Naive thymus-derived CD4-positive, alpha-beta T cell (primary cell): ENCODE data around the gene GRM5. TPM values are rescaled to one million over a fixed set of nuclear protein-coding genes. Genes with fewer than 3 reads are reported as not detected.
"Not testable (repeated sequence)": the region's sequence is repeated elsewhere in the genome, so short reads cannot be mapped to it uniquely, and the experiment has no call there.

ENCODE experiments used
- ATAC-seq: fragments of 150-1000 bp; cut with Tn5 transposase; 2 replicates; pipeline ENCODE4 v1.10.0; 2021; ENCODE audit warnings: mild to moderate bottlenecking, moderate library complexity
- CTCF ChIA-PET: fragments of 350-600 bp; sonication (Branson Sonifier 250); formaldehyde crosslinking; loops from one replicate; lab custom pipeline; 2021; ENCODE audit warnings: antibody characterized with exemption; lab: Charles Lee
- POLR2A ChIA-PET: fragments of 350-600 bp; sonication (Branson Sonifier 250); formaldehyde crosslinking; loops from one replicate; lab custom pipeline; 2021; ENCODE audit warnings: antibody characterized with exemption, inconsistent platforms; lab: Charles Lee
- DNase-seq, 9 donors: peaks; one replicate each; pipeline versions ENCODE4 v3.0.0 to v3.0.0-alpha.2; 2020 to 2022; ENCODE audit warnings: mixed read lengths in 1 of 9
- H3K27ac ChIP-seq: one replicate; pipeline ENCODE4 v1.7.0; 2013; ENCODE audit warnings: mild to moderate bottlenecking, low read depth, low read length, moderate library complexity
- H3K27me3 ChIP-seq, 2 donors: one replicate each; pipeline ENCODE4 v1.7.0; 2013; ENCODE audit warnings: low read length in 2 of 2, mild to moderate bottlenecking in 2 of 2, moderate library complexity in 2 of 2; ENCODE audit not compliant: control insufficient read depth in 2 of 2, insufficient read depth in 2 of 2
- H3K36me3 ChIP-seq, 3 experiments: 1 replicate in 2 of 3; 2 replicates in 1 of 3; pipeline ENCODE4 v1.7.0; 2013; ENCODE audit warnings: low read length in 3 of 3, mild to moderate bottlenecking in 3 of 3, moderate library complexity in 1 of 3; ENCODE audit not compliant: insufficient read depth in 3 of 3, control insufficient read depth in 2 of 3
- H3K4me1 ChIP-seq, 2 donors: one replicate each; pipeline ENCODE4 v1.7.0; 2013; ENCODE audit warnings: low read length in 2 of 2, mild to moderate bottlenecking in 2 of 2, moderate library complexity in 1 of 2; ENCODE audit not compliant: control insufficient read depth in 2 of 2, insufficient read depth in 2 of 2
- H3K4me3 ChIP-seq: 2 replicates; pipeline ENCODE4 v1.7.0; 2013; ENCODE audit warnings: mild to moderate bottlenecking, low read length
- H3K9me3 ChIP-seq, 3 experiments: 1 replicate in 2 of 3; 2 replicates in 1 of 3; pipeline ENCODE4 v1.7.0; 2013; ENCODE audit warnings: low read length in 3 of 3; ENCODE audit not compliant: control insufficient read depth in 2 of 3
- H3K27ac Mint-ChIP-seq, 9 donors: one replicate each; pipeline ENCODE4 v1.8.0; 2020 to 2022; ENCODE audit warnings: mixed read lengths in 9 of 9, mild to moderate bottlenecking in 8 of 9, moderate library complexity in 5 of 9, inconsistent platforms in 2 of 9
- H3K27me3 Mint-ChIP-seq, 5 donors: one replicate each; pipeline ENCODE4 v1.8.0; 2021 to 2022; ENCODE audit warnings: mixed read lengths in 5 of 5, mild to moderate bottlenecking in 1 of 5
- H3K36me3 Mint-ChIP-seq, 5 donors: one replicate each; pipeline ENCODE4 v1.8.0; 2020 to 2022; ENCODE audit warnings: mixed read lengths in 5 of 5, mild to moderate bottlenecking in 3 of 5, inconsistent platforms in 1 of 5
- H3K4me1 Mint-ChIP-seq, 7 donors: one replicate each; pipeline ENCODE4 v1.8.0; 2020 to 2022; ENCODE audit warnings: mixed read lengths in 7 of 7, mild to moderate bottlenecking in 3 of 7, inconsistent platforms in 1 of 7
- H3K4me3 Mint-ChIP-seq, 10 donors: one replicate each; pipeline ENCODE4 v1.8.0; 2020 to 2022; ENCODE audit warnings: mild to moderate bottlenecking in 10 of 10, mixed read lengths in 10 of 10, moderate library complexity in 6 of 10, inconsistent platforms in 2 of 10
- H3K9me3 Mint-ChIP-seq, 11 donors: one replicate each; pipeline ENCODE4 v1.8.0; 2020 to 2022; ENCODE audit warnings: mixed read lengths in 11 of 11, mild to moderate bottlenecking in 4 of 11, inconsistent platforms in 1 of 11, moderate library complexity in 1 of 11
- intact Hi-C, 2 donors: fragments of 100-400 bp; cut with micrococcal nuclease; formaldehyde crosslinking; loops; one replicate each; pipeline ENCODE4 v1.15.1; 2023
- polyA plus RNA-seq, 2 donors: library from polyadenylated mRNA; unstranded; fragments of 300-500 nt; fragmentation: Illumina TruSeq; gene quantifications; one replicate each; pipeline ENCODE4 v1.2.3, GENCODE V29; 2021
- total RNA-seq, 6 experiments: library from RNA in 5 of 6; stranded (reverse) in 5 of 6; gene quantifications; 1 replicate in 5 of 6; 2 replicates in 1 of 6; pipeline ENCODE4 v1.2.3 and lab custom pipeline; 2021 to 2026

The GRM5 gene
- total RNA-seq = not detected
- polyA plus RNA-seq = not detected
- not detected for total RNA-seq (lab: John Stamatoyannopoulos, UW)

- CTCF ChIA-PET, H3K36me3 Mint-ChIP-seq, intact Hi-C loops, H3K4me1 ChIP-seq, ATAC-seq, DNase-seq, H3K9me3 ChIP-seq, H3K36me3 ChIP-seq, H3K4me3 ChIP-seq, POLR2A ChIA-PET, H3K9me3 Mint-ChIP-seq, H3K27ac Mint-ChIP-seq, H3K27ac ChIP-seq, H3K27me3 ChIP-seq: not testable (repeated sequence)
- peaks cover 0 to 31% (median 20%) of the 10 kb centered on the region in 7 donors for H3K4me1 Mint-ChIP-seq
- H3K4me3 Mint-ChIP-seq = peak within 1 kb of the TSS in 4 of 10 donors; percentile 13 to 42 (median 30)
- H3K27me3 Mint-ChIP-seq = peaks cover 49 to 70% (median 60%) of the 10 kb centered on the region in 5 donors
These were observed at the start of gene GRM5 for GRCh38 chr11:89065651-89066201. GRM5 (minus strand) TSS chr11:89065982; CDS start chr11:89047872, 18,110 bp downstream.

- H3K9me3 Mint-ChIP-seq, H3K4me1 Mint-ChIP-seq, H3K27me3 ChIP-seq, H3K9me3 ChIP-seq, H3K27ac ChIP-seq, POLR2A ChIA-PET, H3K27ac Mint-ChIP-seq, H3K4me3 ChIP-seq, H3K4me1 ChIP-seq, H3K27me3 Mint-ChIP-seq, CTCF ChIA-PET, H3K36me3 ChIP-seq, H3K4me3 Mint-ChIP-seq, H3K36me3 Mint-ChIP-seq: not testable (repeated sequence)
- peak in 6 of 9 donors; percentile 6 to 28 (median 22) for DNase-seq
- intact Hi-C loops = loop anchor here in 1 of 2 donors (10.0 kb wide), 1 partner anchor 1743 kb away; no protein-coding TSS in a partner anchor
- peak; percentile 68 for ATAC-seq
These were observed 32.2 kb upstream of the GRM5 start for GRCh38 chr11:89097956-89098355.

GRCh38 chr11:89093806-89094205 lies 28.0 kb upstream of the GRM5 start:
- H3K9me3 ChIP-seq, H3K27me3 ChIP-seq, ATAC-seq, H3K4me1 Mint-ChIP-seq, H3K4me3 ChIP-seq, H3K36me3 ChIP-seq, CTCF ChIA-PET, H3K27ac Mint-ChIP-seq, H3K27ac ChIP-seq, DNase-seq, POLR2A ChIA-PET, H3K4me3 Mint-ChIP-seq, H3K4me1 ChIP-seq, H3K36me3 Mint-ChIP-seq: not testable (repeated sequence)
- peaks cover 7 to 23% (median 14%) of the 10 kb centered on the region in 11 donors for H3K9me3 Mint-ChIP-seq
- peaks cover 0 to 12% (median 3%) of the 10 kb centered on the region in 5 donors for H3K27me3 Mint-ChIP-seq
- intact Hi-C loops = loop anchor here in 1 of 2 donors (10.0 kb wide), 1 partner anchor 1739 kb away; no protein-coding TSS in a partner anchor

GRCh38 chr11:89084951-89085350 lies 19.2 kb upstream of the GRM5 start:
- H3K27ac Mint-ChIP-seq, H3K4me3 Mint-ChIP-seq, POLR2A ChIA-PET, ATAC-seq, DNase-seq, H3K27ac ChIP-seq, H3K4me3 ChIP-seq, H3K4me1 Mint-ChIP-seq, H3K9me3 ChIP-seq, intact Hi-C loops, CTCF ChIA-PET, H3K27me3 ChIP-seq, H3K36me3 Mint-ChIP-seq, H3K4me1 ChIP-seq, H3K27me3 Mint-ChIP-seq, H3K36me3 ChIP-seq: not testable (repeated sequence)
- peaks cover 6 to 20% (median 8%) of the 10 kb centered on the region in 11 donors for H3K9me3 Mint-ChIP-seq

GRCh38 chr11:89070911-89071310 lies 5.1 kb upstream of the GRM5 start:
- H3K27me3 Mint-ChIP-seq = peaks cover 12 to 28% (median 26%) of the 10 kb centered on the region in 5 donors
- H3K4me3 ChIP-seq, H3K9me3 ChIP-seq, H3K36me3 Mint-ChIP-seq, H3K4me3 Mint-ChIP-seq, H3K36me3 ChIP-seq, H3K9me3 Mint-ChIP-seq, intact Hi-C loops, H3K27me3 ChIP-seq, H3K27ac Mint-ChIP-seq, POLR2A ChIA-PET, H3K4me1 Mint-ChIP-seq, H3K4me1 ChIP-seq, H3K27ac ChIP-seq, DNase-seq, CTCF ChIA-PET, ATAC-seq: not testable (repeated sequence)

- intact Hi-C loops = no loop called here
- H3K4me1 ChIP-seq = no peaks in the 10 kb centered on the region
- Mint-ChIP-seq H3K36me3 (no peaks in the 10 kb centered on the region), H3K27me3 (peaks cover 43 to 61% (median 56%) of the 10 kb centered on the region in 5 donors), H3K27ac (no peak overlapping the region), H3K4me1 (peaks cover 0 to 31% (median 17%) of the 10 kb centered on the region in 7 donors), H3K9me3 (no peaks in the 10 kb centered on the region), H3K4me3 (no peak overlapping the region)
- no peaks in the 10 kb centered on the region for H3K27me3 ChIP-seq
- no peaks in the 10 kb centered on the region for H3K36me3 ChIP-seq
- no peaks in the 10 kb centered on the region for H3K9me3 ChIP-seq
- CTCF ChIA-PET = no interaction called here
- H3K27ac ChIP-seq = no peak overlapping the region
- no peak overlapping the region for H3K4me3 ChIP-seq
- POLR2A ChIA-PET = no interaction called here
- no peak for DNase-seq
- no peak for ATAC-seq
These were observed 1.5 kb upstream of the GRM5 start for GRCh38 chr11:89067264-89067663.

GRCh38 chr11:89065066-89065465 lies 716 bp downstream of the GRM5 start:
- no peaks in the 10 kb centered on the region for H3K27me3 ChIP-seq
- peak overlapping the region in 3 of 10 donors; percentile 23 to 37 (median 34) for H3K4me3 Mint-ChIP-seq
- POLR2A ChIA-PET = no interaction called here

More at GRCh38 chr11:89065066-89065465, 716 bp downstream of the GRM5 start:
- no peaks in the 10 kb centered on the region for H3K36me3 ChIP-seq
- ATAC-seq (no peak), DNase-seq (no peak)
- H3K27ac ChIP-seq = no peak overlapping the region
- H3K4me3 ChIP-seq = no peak overlapping the region
- no peaks in the 10 kb centered on the region for H3K36me3 Mint-ChIP-seq
- peaks cover 0 to 31% (median 20%) of the 10 kb centered on the region in 7 donors for H3K4me1 Mint-ChIP-seq
- CTCF ChIA-PET = no interaction called here
- H3K4me1 ChIP-seq = no peaks in the 10 kb centered on the region
- no peak overlapping the region for H3K27ac Mint-ChIP-seq
- peaks cover 0 to 1% (median 0%) of the 10 kb centered on the region in 11 donors for H3K9me3 Mint-ChIP-seq
- H3K27me3 Mint-ChIP-seq = peaks cover 49 to 70% (median 60%) of the 10 kb centered on the region in 5 donors
- no peaks in the 10 kb centered on the region for H3K9me3 ChIP-seq
- intact Hi-C loops = no loop called here
